ENCODE results near the gene HOXD10. TPM values are rescaled to one million over a fixed set of nuclear protein-coding genes. Genes with fewer than 3 reads are reported as not detected.

HOXD10 gene
- polyA plus RNA-seq, 4 donors = 123 to 178 (median 159) TPM

DNA sequence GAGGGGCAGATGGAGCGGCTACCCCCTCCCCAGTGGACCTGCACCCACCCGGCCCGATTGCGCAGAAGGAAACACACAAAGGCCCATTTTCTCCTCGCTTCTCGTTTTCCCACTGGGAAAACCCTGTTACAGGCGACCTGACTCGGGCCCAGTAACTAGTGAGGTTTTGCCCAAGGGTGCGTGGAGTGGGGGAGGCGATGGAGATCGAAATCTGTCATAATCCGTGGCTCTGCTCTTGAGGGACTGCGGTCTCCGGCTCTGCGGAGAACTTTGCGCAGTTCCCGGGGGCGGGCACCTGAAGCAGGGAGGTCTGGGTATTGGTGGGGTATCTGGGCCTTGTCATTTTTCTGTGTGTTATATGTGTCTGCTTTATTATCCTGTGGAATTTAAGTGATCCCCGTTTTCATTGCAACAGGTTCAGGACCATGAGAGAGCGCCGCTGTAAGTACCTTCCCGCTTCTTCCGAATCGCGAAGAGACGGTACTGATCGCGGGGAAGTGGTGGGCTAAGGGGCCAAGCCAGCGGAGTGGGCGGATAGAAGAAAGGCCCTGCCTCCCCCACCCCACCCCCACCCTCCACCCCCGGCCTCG lies 30.7 kb downstream of the HOXD10 start:
- no peak for DNase-seq (ENCODE audit: low read depth in 4 of 4, low spot score in 3 of 4)

DNA sequence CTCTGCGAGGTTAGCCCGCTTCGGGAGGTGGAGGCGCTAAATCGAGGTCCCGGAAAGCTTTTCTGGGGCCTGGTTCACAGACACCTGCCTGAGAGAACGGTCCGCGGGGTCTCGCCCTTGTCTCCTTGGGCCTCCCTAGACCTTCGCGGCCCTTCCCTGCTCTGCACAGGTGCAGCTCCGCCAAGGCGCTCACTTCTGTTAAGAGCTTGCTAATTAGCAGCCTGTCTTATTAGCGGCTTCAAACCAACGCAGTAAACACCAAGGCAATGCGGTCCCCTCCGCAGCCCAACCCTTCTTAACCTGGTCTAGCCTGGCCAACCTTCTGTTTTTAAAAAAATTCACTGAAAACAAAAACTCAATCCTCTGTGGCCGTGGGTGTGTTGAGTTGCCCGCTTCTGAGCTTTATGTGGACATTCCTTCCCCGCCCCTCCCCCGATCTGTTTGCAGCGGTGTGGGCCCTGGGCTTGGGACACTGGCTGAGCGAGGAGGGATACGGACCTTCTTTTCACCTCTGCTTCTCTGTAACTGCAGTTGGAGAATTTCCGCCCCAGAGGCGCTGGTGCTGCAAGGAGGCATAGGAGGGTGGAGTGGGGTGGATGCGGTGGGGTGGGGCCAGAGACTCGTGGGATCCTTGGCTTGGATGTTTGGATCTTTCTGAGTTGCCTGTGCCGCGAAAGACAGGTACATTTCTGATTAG lies 31.4 kb downstream of the HOXD10 start:
- no peak for DNase-seq (ENCODE audit: low read depth in 4 of 4, low spot score in 3 of 4)

GRCh38 chr2:176148751-176149421 lies 32.3 kb downstream of the HOXD10 start:
- no peak for DNase-seq (ENCODE audit: low read depth in 4 of 4, low spot score in 3 of 4)

DNA sequence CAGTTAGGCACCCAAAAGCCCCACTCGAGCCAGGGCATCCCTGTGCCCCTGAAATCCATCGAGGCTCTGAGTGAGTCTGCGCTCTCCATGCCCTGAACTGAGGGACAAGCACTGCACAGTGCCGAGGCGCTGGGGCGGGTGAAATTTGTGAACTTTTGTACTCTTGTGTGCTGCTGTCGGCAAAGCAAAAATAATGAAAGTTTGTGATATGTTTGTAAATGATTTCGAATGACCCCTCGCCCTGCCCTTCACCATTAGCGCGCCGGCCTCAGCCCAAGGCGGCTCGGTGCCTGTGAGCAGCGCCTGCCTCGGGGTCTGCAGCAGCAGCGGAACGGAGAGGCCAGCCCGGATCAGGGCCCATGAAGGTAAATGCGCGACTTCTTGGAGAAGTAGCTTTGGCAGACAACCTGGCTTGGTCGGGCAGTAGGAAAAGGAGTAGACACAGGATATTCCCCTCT lies 32.9 kb downstream of the HOXD10 start:
- no peak for DNase-seq (ENCODE audit: low read depth in 4 of 4, low spot score in 3 of 4)

DNA sequence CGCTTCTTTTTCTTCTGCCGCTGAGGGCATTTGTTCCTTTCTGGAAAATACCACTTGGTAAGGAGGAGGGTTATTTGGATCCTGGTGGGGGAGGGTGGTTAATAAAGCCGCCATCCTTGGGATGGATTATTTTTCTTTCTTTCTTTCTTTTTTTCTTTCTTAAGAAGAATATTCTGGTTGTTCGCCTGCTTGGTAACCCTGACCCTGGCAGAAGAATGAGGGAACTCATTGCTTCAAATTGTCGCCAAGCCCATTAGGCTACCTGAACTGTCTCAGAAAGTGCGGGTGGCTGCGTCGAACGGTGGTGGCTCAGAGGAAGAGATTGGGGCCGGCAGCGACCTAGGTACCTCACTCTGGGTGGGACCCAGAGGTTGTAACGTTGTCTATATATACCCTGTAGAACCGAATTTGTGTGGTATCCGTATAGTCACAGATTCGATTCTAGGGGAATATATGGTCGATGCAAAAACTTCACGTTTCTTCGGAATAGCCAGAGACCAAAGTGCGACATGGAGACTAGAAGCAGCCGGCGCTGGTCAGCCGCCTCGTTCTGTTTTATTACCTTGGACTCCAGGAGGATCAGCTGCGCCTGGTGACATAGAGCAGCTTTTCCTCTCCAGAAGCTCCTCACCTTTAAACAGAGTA lies 33.5 kb downstream of the HOXD10 start:
- no peak for DNase-seq (ENCODE audit: low read depth in 4 of 4, low spot score in 3 of 4)

- no peak for DNase-seq (ENCODE audit: low read depth in 4 of 4, low spot score in 3 of 4)
Observed at GRCh38 chr2:176150584-176151441, 34.2 kb downstream of the HOXD10 start.

DNA sequence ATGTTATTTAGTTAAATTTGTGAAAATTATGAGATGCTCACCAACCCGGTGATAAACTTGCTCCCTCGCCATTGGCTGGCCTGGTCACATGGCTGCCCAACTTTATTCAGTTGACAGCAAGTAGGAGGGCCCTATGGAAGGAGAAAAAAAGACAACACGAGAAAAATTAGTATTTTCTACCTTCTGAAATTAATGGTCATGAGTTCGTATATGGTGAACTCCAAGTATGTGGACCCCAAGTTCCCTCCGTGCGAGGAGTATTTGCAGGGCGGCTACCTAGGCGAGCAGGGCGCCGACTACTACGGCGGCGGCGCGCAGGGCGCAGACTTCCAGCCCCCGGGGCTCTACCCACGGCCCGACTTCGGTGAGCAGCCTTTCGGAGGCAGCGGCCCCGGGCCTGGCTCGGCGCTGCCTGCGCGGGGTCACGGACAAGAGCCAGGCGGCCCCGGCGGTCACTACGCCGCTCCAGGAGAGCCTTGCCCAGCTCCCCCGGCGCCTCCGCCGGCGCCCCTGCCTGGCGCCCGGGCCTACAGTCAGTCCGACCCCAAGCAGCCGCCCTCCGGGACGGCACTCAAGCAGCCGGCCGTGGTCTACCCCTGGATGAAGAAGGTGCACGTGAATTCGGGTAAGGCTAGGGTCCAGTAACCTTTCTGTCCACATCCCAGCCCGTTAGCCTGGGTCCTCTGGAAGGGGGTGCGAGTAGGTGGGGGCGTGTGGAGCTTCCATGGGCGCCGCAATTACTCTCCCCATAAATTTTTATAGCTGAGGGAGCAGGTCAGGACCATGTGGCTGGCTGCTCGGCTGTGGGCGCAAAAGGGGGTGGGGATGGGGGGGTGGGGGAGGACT lies 35.1 kb downstream of the HOXD10 start, which contains the start of gene HOXD4:
Gene HOXD4 (plus strand): TSS at position 109 of the 846 bp plus-strand sequence. CDS start 84 bp downstream, at position 193.
- no peak for DNase-seq (ENCODE audit: low read depth in 4 of 4, low spot score in 3 of 4)

- DNase-seq (ENCODE audit: low read depth in 4 of 4, low spot score in 3 of 4) = no peak
Observed at GRCh38 chr2:176152350-176153181, 36.0 kb downstream of the HOXD10 start.

DNA sequence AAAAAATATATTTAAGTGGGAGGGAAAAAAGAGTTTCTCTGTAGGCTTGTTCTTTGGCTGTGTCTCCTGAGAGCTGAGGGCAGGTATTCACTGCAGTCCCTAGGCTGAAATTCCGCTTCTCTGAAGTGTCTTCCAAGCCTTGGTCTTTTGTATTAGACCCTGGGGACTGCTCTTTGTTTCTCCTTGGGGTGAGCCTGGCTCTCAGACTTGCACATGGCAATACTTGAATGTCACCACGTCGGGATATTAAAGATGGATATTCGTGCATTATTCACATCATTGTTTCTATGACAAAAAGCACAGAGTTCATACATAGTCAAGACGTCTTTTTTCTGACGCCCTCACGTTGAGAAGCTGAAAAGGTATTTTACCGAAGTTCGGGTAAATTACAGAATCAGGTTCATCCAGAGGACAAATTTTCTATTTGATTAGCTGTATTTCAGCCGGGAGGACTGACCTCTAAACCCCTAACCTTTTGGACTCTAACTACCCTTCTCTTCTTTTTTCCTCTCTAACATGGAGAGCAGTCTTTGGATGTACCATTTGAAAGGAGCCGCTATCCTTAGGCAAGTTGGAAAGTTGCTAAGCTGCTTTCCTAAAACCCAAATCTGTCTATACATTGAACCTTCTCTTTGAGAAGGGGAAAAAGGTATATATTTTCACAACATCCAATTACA lies 38.1 kb downstream of the HOXD10 start:
- no peak for DNase-seq (ENCODE audit: low read depth in 4 of 4, low spot score in 3 of 4)

- DNase-seq (ENCODE audit: low read depth in 4 of 4, low spot score in 3 of 4) = no peak
Observed at GRCh38 chr2:176155356-176156044, 38.9 kb downstream of the HOXD10 start.

GRCh38 chr2:176156301-176156806 lies 39.8 kb downstream of the HOXD10 start:
- no peak for DNase-seq (ENCODE audit: low read depth in 4 of 4, low spot score in 3 of 4)

DNA sequence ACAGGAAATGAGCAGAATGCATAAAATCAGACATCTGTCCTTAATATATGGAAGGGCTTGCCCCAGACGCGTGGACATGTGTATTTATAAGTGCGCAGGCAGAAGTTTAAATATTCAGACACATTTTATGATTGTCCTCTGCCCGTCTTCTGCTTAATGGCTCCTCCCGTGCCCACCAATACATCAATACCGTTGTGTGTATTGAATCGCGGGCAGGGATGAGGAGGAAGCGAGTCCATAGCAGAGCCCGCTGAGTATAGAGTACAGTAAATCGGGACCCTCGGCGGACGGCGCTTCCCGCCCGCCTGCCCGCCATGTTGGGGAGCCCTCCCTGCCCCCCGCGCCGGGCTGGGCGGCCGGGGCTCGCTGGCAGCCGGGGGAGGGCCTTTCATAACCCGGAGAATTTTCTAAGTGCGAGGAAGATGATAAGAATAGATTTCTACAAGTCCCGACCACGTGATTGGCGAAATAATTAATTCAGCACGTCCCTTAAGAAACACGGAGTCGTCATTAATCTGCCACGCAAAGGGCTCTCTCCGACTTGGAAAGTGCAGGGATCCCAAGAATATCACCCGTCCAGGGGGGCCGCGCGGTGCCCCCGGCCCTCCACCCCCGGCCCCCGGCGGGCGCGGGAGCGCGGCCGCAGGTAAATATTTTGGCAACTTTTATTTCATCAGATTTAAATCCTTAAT lies 40.4 kb downstream of the HOXD10 start, which contains the start of gene HOXD3:
Gene HOXD3 (plus strand): TSS at position 501 of the 692 bp plus-strand sequence. CDS start 11,808 bp downstream, outside the sequence.
- peak in 1 of 4 donors; percentile 59 for DNase-seq (ENCODE audit: low read depth in 4 of 4, low spot score in 3 of 4)

GRCh38 chr2:176157499-176158185 lies 41.1 kb downstream of the HOXD10 start:
- DNase-seq (ENCODE audit: low read depth in 4 of 4, low spot score in 3 of 4) = peak in 1 of 4 donors; percentile 58

- DNase-seq (ENCODE audit: low read depth in 4 of 4, low spot score in 3 of 4) = peak in 1 of 4 donors; percentile 28
Observed at GRCh38 chr2:176158186-176158591, 41.6 kb downstream of the HOXD10 start.

- peak in 1 of 4 donors; percentile 58 for DNase-seq (ENCODE audit: low read depth in 4 of 4, low spot score in 3 of 4)
Observed at GRCh38 chr2:176158855-176159662, 42.5 kb downstream of the HOXD10 start.

All from right renal pelvis (tissue), 4 donors.